H9 (cell line): ENCODE data around the gene MRPS5. TPM values are rescaled to one million over a fixed set of nuclear protein-coding genes. Genes with fewer than 3 reads are reported as not detected.

Experiments
- DNase-seq: peaks from one replicate; pipeline ENCODE4 v3.0.0-alpha.2; 2017
- H2AFZ ChIP-seq: one replicate; pipeline ENCODE4 v1.6.1; 2013; ENCODE audit warnings: mild to moderate bottlenecking, low read length, control low read depth, moderate library complexity
- H2AK5ac ChIP-seq: 2 replicates; pipeline ENCODE4 v1.6.1; 2013; ENCODE audit warnings: low read length, control low read depth, mixed read lengths; ENCODE audit not compliant: insufficient read length
- H2BK120ac ChIP-seq: one replicate; pipeline ENCODE4 v1.6.1; 2013; ENCODE audit warnings: low read depth, mild to moderate bottlenecking, low read length, control low read depth, inconsistent platforms; ENCODE audit not compliant: poor library complexity, severe bottlenecking
- H2BK12ac ChIP-seq: 2 replicates; pipeline ENCODE4 v1.6.1; 2013; ENCODE audit warnings: low read length, control low read depth, mixed read lengths, low read depth; ENCODE audit not compliant: insufficient read length
- H2BK15ac ChIP-seq: 2 replicates; pipeline ENCODE4 v1.6.1; 2013; ENCODE audit warnings: low read depth, low read length, control low read depth
- H2BK20ac ChIP-seq: one replicate; pipeline ENCODE4 v1.6.1; 2013; ENCODE audit warnings: low read depth, mild to moderate bottlenecking, low read length, control low read depth, inconsistent platforms; ENCODE audit not compliant: poor library complexity, severe bottlenecking
- H2BK5ac ChIP-seq: 2 replicates; pipeline ENCODE4 v1.6.1; 2013; ENCODE audit warnings: low read length, control low read depth, mixed read lengths; ENCODE audit not compliant: insufficient read length
- H3K14ac ChIP-seq: 2 replicates; pipeline ENCODE4 v1.6.1; 2013; ENCODE audit warnings: low read length, control low read depth; ENCODE audit not compliant: insufficient read depth
- H3K18ac ChIP-seq: 2 replicates; pipeline ENCODE4 v1.6.1; 2013; ENCODE audit warnings: low read depth, mild to moderate bottlenecking, mixed read lengths, low read length, control low read depth; ENCODE audit not compliant: insufficient read length
- H3K23ac ChIP-seq: 2 replicates; pipeline ENCODE4 v1.6.1; 2013; ENCODE audit warnings: low read length, control low read depth, mixed read lengths, low read depth; ENCODE audit not compliant: insufficient read length
- H3K23me2 ChIP-seq: 2 replicates; pipeline ENCODE4 v1.6.1; 2013; ENCODE audit warnings: low read depth, mild to moderate bottlenecking, mixed read lengths, low read length, control low read depth; ENCODE audit not compliant: insufficient read length, poor library complexity, severe bottlenecking
- H3K27ac ChIP-seq: 2 replicates; pipeline ENCODE4 v1.5.1; 2013; ENCODE audit warnings: low read length, control low read depth, mixed read lengths, low read depth; ENCODE audit not compliant: insufficient read length
- H3K27me3 ChIP-seq: 2 replicates; pipeline ENCODE4 v1.6.1; 2013; ENCODE audit warnings: low read length, control low read depth, inconsistent platforms; ENCODE audit not compliant: insufficient read depth
- H3K4ac ChIP-seq: 2 replicates; pipeline ENCODE4 v1.6.1; 2013; ENCODE audit warnings: low read depth, mild to moderate bottlenecking, control low read depth, inconsistent platforms, low read length, moderate library complexity
- H3K4me1 ChIP-seq: 2 replicates; pipeline ENCODE4 v1.6.1; 2013; ENCODE audit warnings: low read length, control low read depth, inconsistent platforms; ENCODE audit not compliant: insufficient read depth
- H3K4me2 ChIP-seq: 2 replicates; pipeline ENCODE4 v1.6.1; 2013; ENCODE audit warnings: low read length, control low read depth, mixed read lengths; ENCODE audit not compliant: insufficient read length, insufficient read depth
- H3K56ac ChIP-seq: 2 replicates; pipeline ENCODE4 v1.6.1; 2013; ENCODE audit warnings: low read depth, mild to moderate bottlenecking, mixed read lengths, low read length, control low read depth; ENCODE audit not compliant: insufficient read length
- H3K79me1 ChIP-seq: 2 replicates; pipeline ENCODE4 v1.6.1; 2013; ENCODE audit warnings: low read depth, mild to moderate bottlenecking, moderate library complexity, low read length, control low read depth, inconsistent platforms; ENCODE audit not compliant: insufficient read depth, poor library complexity, severe bottlenecking
- H3K79me2 ChIP-seq: 2 replicates; pipeline ENCODE4 v1.6.1; 2013; ENCODE audit warnings: low read length, control low read depth, inconsistent platforms; ENCODE audit not compliant: insufficient read depth
- H3K9ac ChIP-seq: 2 replicates; pipeline ENCODE4 v1.6.1; 2013; ENCODE audit warnings: low read length, control low read depth, mixed read lengths; ENCODE audit not compliant: insufficient read length; ENCODE audit errors: extremely low read depth
- H3K9me3 ChIP-seq: one replicate; pipeline ENCODE4 v1.6.1; 2013; ENCODE audit warnings: low read depth, low read length, inconsistent platforms; ENCODE audit not compliant: control insufficient read depth
- H3T11ph ChIP-seq: one replicate; pipeline ENCODE4 v1.6.1; 2013; ENCODE audit warnings: mild to moderate bottlenecking, low read length, control low read depth, inconsistent platforms
- H4K20me1 ChIP-seq: one replicate; pipeline ENCODE4 v1.6.1; 2013; ENCODE audit not compliant: control insufficient read depth, insufficient read length, insufficient read depth
- H4K5ac ChIP-seq: 2 replicates; pipeline ENCODE4 v1.6.1; 2013; ENCODE audit warnings: low read depth, mild to moderate bottlenecking, mixed read lengths, low read length, control low read depth; ENCODE audit not compliant: insufficient read length
- H4K8ac ChIP-seq: replicated peaks from 2 replicates; pipeline ENCODE4 v1.6.1; 2013; ENCODE audit warnings: low read length, control low read depth, mixed read lengths, low read depth; ENCODE audit not compliant: insufficient read length
- H4K91ac ChIP-seq: 2 replicates; pipeline ENCODE4 v1.6.1; 2013; ENCODE audit warnings: low read depth, mild to moderate bottlenecking, moderate library complexity, mixed read lengths, low read length, control low read depth; ENCODE audit not compliant: insufficient read length
- H3K27ac Mint-ChIP-seq, 3 experiments: 2 replicates in 2 of 3; 3 replicates in 1 of 3; pipeline ENCODE4 v1.8.0; 2020 to 2021; ENCODE audit warnings: mixed read lengths in 3 of 3, mild to moderate bottlenecking in 1 of 3, moderate library complexity in 1 of 3
- H3K27me3 Mint-ChIP-seq: 2 replicates; pipeline ENCODE4 v1.8.0; 2021; ENCODE audit warnings: low read depth, mild to moderate bottlenecking, moderate library complexity, mixed read lengths
- H3K36me3 Mint-ChIP-seq, 3 experiments: 2 replicates in 2 of 3; 3 replicates in 1 of 3; pipeline ENCODE4 v1.8.0; 2020 to 2021; ENCODE audit warnings: low read depth in 3 of 3, mixed read lengths in 3 of 3; ENCODE audit not compliant: insufficient read depth in 1 of 3
- H3K4me1 Mint-ChIP-seq, 2 experiments: 2 replicates each; pipeline ENCODE4 v1.8.0; 2020; ENCODE audit warnings: mixed read lengths in 2 of 2
- H3K4me3 Mint-ChIP-seq, 2 experiments: 2 replicates in 1 of 2; 3 replicates in 1 of 2; pipeline ENCODE4 v1.8.0; 2020 to 2021; ENCODE audit warnings: mild to moderate bottlenecking in 2 of 2, mixed read lengths in 2 of 2, moderate library complexity in 1 of 2
- H3K9me3 Mint-ChIP-seq, 2 experiments: 2 replicates in 1 of 2; 3 replicates in 1 of 2; pipeline ENCODE4 v1.8.0; 2020; ENCODE audit warnings: mild to moderate bottlenecking in 2 of 2, mixed read lengths in 2 of 2, moderate library complexity in 1 of 2
- WGBS: extraction: QIAGEN DNeasy Blood & Tissue Kit; methylation state at CpG from one replicate; pipeline ENCODE4 v1.1.7; 2013; ENCODE audit warnings: missing lambda C conversion rate, low lambda C conversion rate, mixed read lengths; ENCODE audit not compliant: insufficient read length; ENCODE audit errors: extremely low coverage; 5-methylcytosine and 5-hydroxymethylcytosine counted together
- total RNA-seq: library from RNA; stranded (reverse); gene quantifications from 2 replicates; pipeline ENCODE4 v1.2.1, GENCODE V29; 2021
- TF ChIP-seq, protein P1 (sequence below): fragments of 200-600 bp; sonication (generic); conservative IDR thresholded peaks from 3 replicates; pipeline ENCODE4 v1.8.0; 2021; ENCODE audit warnings: antibody characterized with exemption, mild to moderate bottlenecking

MRPS5 gene
- total RNA-seq, 1 experiment from 2014 or later = 50.9 TPM

DNA sequence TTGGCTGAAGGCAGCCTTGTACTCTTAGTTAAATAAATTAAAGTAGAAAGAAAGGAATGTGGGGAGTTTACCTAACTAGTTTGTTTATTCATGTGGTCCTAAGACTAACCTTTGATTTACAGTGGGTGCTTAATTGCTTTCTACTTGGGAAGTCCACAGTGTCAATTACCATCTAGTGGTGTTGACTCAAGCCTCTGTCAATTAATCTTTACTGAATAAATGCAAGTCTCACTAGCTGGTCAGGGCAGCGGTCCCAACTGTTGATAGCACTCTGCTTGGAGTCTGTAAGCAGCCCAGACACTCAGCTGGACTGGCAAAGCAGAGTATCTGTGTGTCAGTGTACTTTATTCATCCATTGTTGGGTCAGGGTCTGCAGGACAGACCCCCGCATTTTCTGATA, 22.2 kb upstream of the MRPS5 start:
- no peak overlapping the region for H2BK12ac ChIP-seq
- H3K79me2 ChIP-seq = no peaks in the 10 kb centered on the region
- H2BK5ac ChIP-seq = no peak overlapping the region
- TF ChIP-seq, protein P1, sequence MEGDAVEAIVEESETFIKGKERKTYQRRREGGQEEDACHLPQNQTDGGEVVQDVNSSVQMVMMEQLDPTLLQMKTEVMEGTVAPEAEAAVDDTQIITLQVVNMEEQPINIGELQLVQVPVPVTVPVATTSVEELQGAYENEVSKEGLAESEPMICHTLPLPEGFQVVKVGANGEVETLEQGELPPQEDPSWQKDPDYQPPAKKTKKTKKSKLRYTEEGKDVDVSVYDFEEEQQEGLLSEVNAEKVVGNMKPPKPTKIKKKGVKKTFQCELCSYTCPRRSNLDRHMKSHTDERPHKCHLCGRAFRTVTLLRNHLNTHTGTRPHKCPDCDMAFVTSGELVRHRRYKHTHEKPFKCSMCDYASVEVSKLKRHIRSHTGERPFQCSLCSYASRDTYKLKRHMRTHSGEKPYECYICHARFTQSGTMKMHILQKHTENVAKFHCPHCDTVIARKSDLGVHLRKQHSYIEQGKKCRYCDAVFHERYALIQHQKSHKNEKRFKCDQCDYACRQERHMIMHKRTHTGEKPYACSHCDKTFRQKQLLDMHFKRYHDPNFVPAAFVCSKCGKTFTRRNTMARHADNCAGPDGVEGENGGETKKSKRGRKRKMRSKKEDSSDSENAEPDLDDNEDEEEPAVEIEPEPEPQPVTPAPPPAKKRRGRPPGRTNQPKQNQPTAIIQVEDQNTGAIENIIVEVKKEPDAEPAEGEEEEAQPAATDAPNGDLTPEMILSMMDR = no peak
- H3T11ph ChIP-seq = no peak overlapping the region
- H3K14ac ChIP-seq = no peak overlapping the region
- H3K18ac ChIP-seq = no peak overlapping the region
- no peak overlapping the region for H3K56ac ChIP-seq
- Mint-ChIP-seq H3K4me3 (no peak overlapping the region), H3K27me3 (peaks cover 3% of the 10 kb centered on the region), H3K36me3 (peaks cover 53 to 72% (median 62%) of the 10 kb centered on the region in 3 experiments), H3K27ac (no peak overlapping the region), H3K4me1 (no peaks in the 10 kb centered on the region), H3K9me3 (peaks cover 89 to 94% of the 10 kb centered on the region in 2 experiments)
- H4K20me1 ChIP-seq = no peaks in the 10 kb centered on the region
- H2AK5ac ChIP-seq = no peak overlapping the region
- no peaks in the 10 kb centered on the region for H3K23me2 ChIP-seq
- H3K79me1 ChIP-seq = no peaks in the 10 kb centered on the region
- H4K8ac ChIP-seq = no peak overlapping the region
- H2AFZ ChIP-seq = no peak overlapping the region
- no peak overlapping the region for H3K4me2 ChIP-seq
- no peak overlapping the region for H4K91ac ChIP-seq
- peaks cover 42% of the 10 kb centered on the region for H3K9me3 ChIP-seq
- no peak overlapping the region for H3K27ac ChIP-seq
- WGBS = no CpG with 5 or more reads among the region's 2 CpGs
- H2BK120ac ChIP-seq = no peak overlapping the region
- no peak overlapping the region for H4K5ac ChIP-seq
- no peak overlapping the region for H3K23ac ChIP-seq
- H2BK15ac ChIP-seq = no peak overlapping the region
- no peak overlapping the region for H3K9ac ChIP-seq
- no peak overlapping the region for H2BK20ac ChIP-seq
- no peak overlapping the region for H3K4ac ChIP-seq
- H3K4me1 ChIP-seq = no peaks in the 10 kb centered on the region
- DNase-seq = no peak
- no peaks in the 10 kb centered on the region for H3K27me3 ChIP-seq
